Uterus (tissue), 4 donors: ENCODE measurements around the gene CDK15. TPM values are rescaled to one million over a fixed set of nuclear protein-coding genes. Genes with fewer than 3 reads are reported as not detected.

Experiments
- DNase-seq, 2 donors: peaks; one replicate each; pipeline ENCODE4 v3.0.0-alpha.2; 2019 to 2020
- H3K27ac ChIP-seq, 2 donors: fragments of 200-600 bp; sonication (generic); 1 replicate in 1 of 2; 2 replicates in 1 of 2; pipeline ENCODE4 v1.5.1; 2016 to 2018
- H3K27me3 ChIP-seq, 2 donors: fragments of 200-600 bp; sonication (generic); one replicate each; pipeline ENCODE4 v1.5.1; 2018 to 2019; ENCODE audit warnings: control low read depth in 1 of 2
- H3K36me3 ChIP-seq, 2 donors: fragments of 200-600 bp; sonication (generic); one replicate each; pipeline ENCODE4 v1.5.1; 2019; ENCODE audit warnings: control low read depth in 1 of 2
- H3K4me1 ChIP-seq, 2 donors: fragments of 200-600 bp; sonication (generic); one replicate each; pipeline ENCODE4 v1.5.1; 2018 to 2019; ENCODE audit warnings: control low read depth in 1 of 2
- H3K4me3 ChIP-seq, 2 donors: fragments of 200-600 bp; sonication (generic); 1 replicate in 1 of 2; 2 replicates in 1 of 2; pipeline ENCODE4 v1.5.1; 2018 to 2019; ENCODE audit warnings: mild to moderate bottlenecking in 1 of 2
- H3K9me3 ChIP-seq, 2 donors: fragments of 200-600 bp; sonication (generic); one replicate each; pipeline ENCODE4 v1.5.1; 2019; ENCODE audit warnings: control low read depth in 1 of 2
- CTCF ChIP-seq, 4 experiments: fragments of 200-600 bp in 2 of 4; fragments of 450-650 bp in 2 of 4; sonication (generic) in 2 of 4; IDR thresholded peaks; one replicate each; pipeline ENCODE4 v1.5.1; 2016 to 2019; ENCODE audit warnings: antibody characterized with exemption in 4 of 4, mild to moderate bottlenecking in 2 of 4, moderate library complexity in 1 of 4
- POLR2A ChIP-seq, 2 donors: fragments of 450-650 bp; IDR thresholded peaks; one replicate each; pipeline ENCODE4 v1.6.1; 2016; ENCODE audit warnings: antibody characterized with exemption in 2 of 2, mild to moderate bottlenecking in 1 of 2, moderate library complexity in 1 of 2
- intact Hi-C: fragments of 100-400 bp; cut with DNase I; formaldehyde crosslinking; loops from one replicate; pipeline ENCODE4 v1.15.1; 2023; ENCODE audit warnings: low total_unique reads
- total RNA-seq, 4 donors: library from RNA; depleted of rRNA in 3 of 4; stranded (reverse); fragments of >200 nt in 3 of 4; gene quantifications; one replicate each; pipeline versions ENCODE4 v1.1.0 to v1.2.4, GENCODE V29; 2014 to 2023
- donor health status: DM: yes; HTN: yes; CAD: no.

CDK15 gene
- total RNA-seq, 4 donors from 2014 or later: 0.55 to 6.9 (median 0.88) TPM; not detected in 1

- intact Hi-C loops: no loop called here
- TF ChIP-seq CTCF (IDR thresholded peaks at IDR 0.05): no peak
- no peak for TF ChIP-seq POLR2A (IDR thresholded peaks at IDR 0.05)
- no peak for DNase-seq
- H3K9me3 ChIP-seq: no peaks in the 10 kb centered on the region
- H3K27me3 ChIP-seq: no peaks in the 10 kb centered on the region
- no peaks in the 10 kb centered on the region for H3K36me3 ChIP-seq
- no peak overlapping the region for H3K27ac ChIP-seq
- no peaks in the 10 kb centered on the region for H3K4me1 ChIP-seq
- no peak overlapping the region for H3K4me3 ChIP-seq
These were observed 31.0 kb upstream of the CDK15 start for GRCh38 chr2:201775326-201775725.

GRCh38 chr2:201777043-201777442, 29.3 kb upstream of the CDK15 start:
- no peaks in the 10 kb centered on the region for H3K27me3 ChIP-seq
- H3K36me3 ChIP-seq: no peaks in the 10 kb centered on the region
- no peak for DNase-seq
- no peaks in the 10 kb centered on the region for H3K4me1 ChIP-seq
- no peaks in the 10 kb centered on the region for H3K9me3 ChIP-seq
- TF ChIP-seq CTCF (IDR thresholded peaks at IDR 0.05) (no peak), POLR2A (IDR thresholded peaks at IDR 0.05) (no peak)
- intact Hi-C loops: no loop called here
- no peak overlapping the region for H3K27ac ChIP-seq
- no peak overlapping the region for H3K4me3 ChIP-seq

GRCh38 chr2:201777869-201778268, 28.5 kb upstream of the CDK15 start:
- no peaks in the 10 kb centered on the region for H3K4me1 ChIP-seq
- TF ChIP-seq POLR2A (IDR thresholded peaks at IDR 0.05) (no peak), CTCF (IDR thresholded peaks at IDR 0.05) (no peak)
- H3K27me3 ChIP-seq: no peaks in the 10 kb centered on the region
- no peaks in the 10 kb centered on the region for H3K9me3 ChIP-seq
- H3K27ac ChIP-seq: no peak overlapping the region
- H3K4me3 ChIP-seq: no peak overlapping the region
- intact Hi-C loops: no loop called here
- DNase-seq: no peak
- H3K36me3 ChIP-seq: no peaks in the 10 kb centered on the region

- DNase-seq: no peak
- Histone ChIP-seq H3K27me3 (no peaks in the 10 kb centered on the region), H3K27ac (peak overlapping the region; percentile 90 to 93), H3K4me1 (no peaks in the 10 kb centered on the region), H3K4me3 (peak overlapping the region; percentile 95), H3K9me3 (no peaks in the 10 kb centered on the region), H3K36me3 (no peaks in the 10 kb centered on the region)
- intact Hi-C loops: no loop called here
- TF ChIP-seq CTCF (IDR thresholded peaks at IDR 0.05): no peak
- no peak for TF ChIP-seq POLR2A (IDR thresholded peaks at IDR 0.05)
These were observed 26.2 kb upstream of the CDK15 start for GRCh38 chr2:201779901-201780673.

GRCh38 chr2:201780674-201781493, 25.5 kb upstream of the CDK15 start, which contains the start of gene ALS2:
Gene ALS2, minus strand, starts transcription at chr2:201780933. Its CDS starts 12,048 bp downstream, at chr2:201768885.
- Histone ChIP-seq H3K4me1 (no peaks in the 10 kb centered on the region), H3K4me3 (peak within 1 kb of the TSS; percentile 95), H3K27ac (peak within 1 kb of the TSS; percentile 90 to 93), H3K9me3 (no peaks in the 10 kb centered on the region), H3K27me3 (no peaks in the 10 kb centered on the region), H3K36me3 (no peaks in the 10 kb centered on the region)
- TF ChIP-seq CTCF (IDR thresholded peaks at IDR 0.05) (peak in 1 of 4 experiments; percentile 10), POLR2A (IDR thresholded peaks at IDR 0.05) (peak; percentile 31 to 61)
- intact Hi-C loops: no loop called here
- peak; percentile 97 to 98 for DNase-seq
